HCT116 (cell line): ENCODE data around the gene UBQLN4.

Source experiments
- CBX3 ChIP-seq: IDR thresholded peaks from 2 replicates; pipeline ENCODE4 v1.6.1; 2012; ENCODE audit warnings: low read depth
- CTCF ChIP-seq, 3 experiments: fragments of 200-600 bp in 1 of 3; sonication (generic) in 1 of 3; IDR thresholded peaks in 2 of 3; conservative IDR thresholded peaks in 1 of 3; 2 replicates each; pipeline ENCODE4 v1.5.1; 2012 to 2017; ENCODE audit warnings: low read depth in 2 of 3, low read length in 2 of 3, antibody characterized with exemption in 1 of 3, borderline replicate concordance in 1 of 3, control low read depth in 1 of 3, mild to moderate bottlenecking in 1 of 3, mixed read lengths in 1 of 3, mixed run types in 1 of 3, moderate library complexity in 1 of 3; ENCODE audit not compliant: insufficient read depth in 1 of 3
- ELF1 ChIP-seq: IDR thresholded peaks from 2 replicates; pipeline ENCODE4 v1.6.1; 2012; ENCODE audit warnings: low read depth, borderline replicate concordance
- EZH2phosphoT487 ChIP-seq: fragments of 200-600 bp; IDR thresholded peaks from 2 replicates; pipeline ENCODE4 v1.6.1; 2018; ENCODE audit warnings: antibody characterized with exemption, borderline replicate concordance
- MAX ChIP-seq: IDR thresholded peaks from 2 replicates; pipeline ENCODE4 v1.6.1; 2012
- POLR2A ChIP-seq: IDR thresholded peaks from 2 replicates; pipeline ENCODE4 v1.7.0; 2011; ENCODE audit warnings: borderline replicate concordance; ENCODE audit not compliant: insufficient read depth, insufficient read length; ENCODE audit errors: extremely low read depth
- RAD21 ChIP-seq: IDR thresholded peaks from 2 replicates; pipeline ENCODE4 v1.6.1; 2012; ENCODE audit warnings: low read depth, mild to moderate bottlenecking
- REST ChIP-seq: IDR thresholded peaks from 2 replicates; pipeline ENCODE4 v1.6.1; 2012; ENCODE audit warnings: low read depth
- TCF7L2 ChIP-seq: IDR thresholded peaks from 2 replicates; pipeline ENCODE4 v1.7.0; 2011; ENCODE audit warnings: borderline replicate concordance, inconsistent platforms; ENCODE audit not compliant: insufficient read depth, insufficient read length; ENCODE audit errors: extremely low read depth
- ZBTB33 ChIP-seq: IDR thresholded peaks from 2 replicates; pipeline ENCODE4 v1.6.1; 2011; ENCODE audit warnings: mild to moderate bottlenecking, low read length, moderate library complexity; ENCODE audit not compliant: insufficient replicate concordance; ENCODE audit errors: extremely low read depth
- ZNF274 ChIP-seq: fragments of 200-500 bp; sonication (Bioruptor generic); IDR thresholded peaks from 2 replicates; pipeline ENCODE4 v1.6.1; 2014; ENCODE audit warnings: mild to moderate bottlenecking, low read depth, low read length, inconsistent platforms

GRCh38 chr1:156003923-156004188, 49.7 kb downstream of the UBQLN4 start:
- no peak for TF ChIP-seq ELF1
- TF ChIP-seq POLR2A, result no peak
- no peak for TF ChIP-seq CTCF (IDR thresholded peaks at IDR 0.05 in 2 of 3, conservative IDR thresholded peaks at IDR 0.05 in 1 of 3; ENCODE audit: borderline replicate concordance in 1 of 3, insufficient read depth in 1 of 3, low read depth in 2 of 3, low read length in 2 of 3)
- no peak for TF ChIP-seq ZBTB33
- TF ChIP-seq RAD21, result no peak
- no peak for TF ChIP-seq ZNF274
- TF ChIP-seq REST, result no peak
- no peak for TF ChIP-seq TCF7L2
- no peak for TF ChIP-seq MAX
- no peak for TF ChIP-seq CBX3
- TF ChIP-seq EZH2phosphoT487, result no peak
